ENCODE measurements around the gene HTATSF1. TPM values are rescaled to one million over a fixed set of nuclear protein-coding genes. Genes with fewer than 3 reads are reported as not detected.

HTATSF1 gene
- total RNA-seq, 1 experiment from 2014 or later, result 39.7 TPM

DNA sequence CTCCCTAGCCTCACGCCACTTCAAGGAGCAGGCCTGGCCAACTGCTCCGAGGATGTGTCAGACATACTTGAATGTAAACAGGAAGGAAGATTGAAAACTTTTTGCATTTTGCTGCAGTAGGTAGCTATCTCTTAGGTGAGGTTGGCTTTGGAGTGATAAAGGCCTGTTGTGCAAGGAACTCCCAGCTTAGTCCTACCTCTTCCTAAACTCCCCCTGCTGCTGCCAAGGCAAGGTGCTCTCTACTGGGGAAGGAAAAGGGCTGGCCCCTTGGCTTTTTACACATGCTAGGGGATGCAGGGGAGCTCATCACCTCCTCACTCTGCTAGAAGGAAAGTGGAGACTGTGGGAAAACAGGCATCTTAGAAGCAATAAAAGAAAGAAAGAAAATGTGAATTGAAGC, 20.4 kb upstream of the HTATSF1 start:
- H3K4me1 ChIP-seq (ENCODE audit: control insufficient read depth in 1 of 2, insufficient read depth in 2 of 2, low read length in 2 of 2), result no peaks in the 10 kb centered on the region
- POLR2A ChIA-PET, result no interaction called here
- no peaks in the 10 kb centered on the region for H3K9me2 ChIP-seq (ENCODE audit: insufficient read depth)
- intact Hi-C loops (cut with micrococcal nuclease), result no loop called here
- no peak overlapping the region for H3K4me3 ChIP-seq (replicated peaks in 1 of 2; ENCODE audit: low read depth in 1 of 2, low read length in 2 of 2)
- no peaks in the 10 kb centered on the region for H4K20me1 ChIP-seq (ENCODE audit: insufficient read depth)
- ATAC-seq, result no peak
- no peak overlapping the region for H3K4me2 ChIP-seq (ENCODE audit: low read length)
- H3K27me3 ChIP-seq (ENCODE audit: insufficient read depth, low read length), result no peaks in the 10 kb centered on the region
- no TSS peak for BruUV-seq (replicated peaks)
- H3K27ac ChIP-seq (ENCODE audit: low read depth, low read length), result no peak overlapping the region
- no peaks in the 10 kb centered on the region for H3K36me3 ChIP-seq (ENCODE audit: control insufficient read depth in 1 of 2, insufficient read depth in 2 of 2, low read length in 2 of 2)
- H3K9ac ChIP-seq (ENCODE audit: low read length), result no peak overlapping the region
- TF ChIP-seq CBX3 (IDR thresholded peaks at IDR 0.05; ENCODE audit: low read depth), result no peak
- TF ChIP-seq, protein P1, sequence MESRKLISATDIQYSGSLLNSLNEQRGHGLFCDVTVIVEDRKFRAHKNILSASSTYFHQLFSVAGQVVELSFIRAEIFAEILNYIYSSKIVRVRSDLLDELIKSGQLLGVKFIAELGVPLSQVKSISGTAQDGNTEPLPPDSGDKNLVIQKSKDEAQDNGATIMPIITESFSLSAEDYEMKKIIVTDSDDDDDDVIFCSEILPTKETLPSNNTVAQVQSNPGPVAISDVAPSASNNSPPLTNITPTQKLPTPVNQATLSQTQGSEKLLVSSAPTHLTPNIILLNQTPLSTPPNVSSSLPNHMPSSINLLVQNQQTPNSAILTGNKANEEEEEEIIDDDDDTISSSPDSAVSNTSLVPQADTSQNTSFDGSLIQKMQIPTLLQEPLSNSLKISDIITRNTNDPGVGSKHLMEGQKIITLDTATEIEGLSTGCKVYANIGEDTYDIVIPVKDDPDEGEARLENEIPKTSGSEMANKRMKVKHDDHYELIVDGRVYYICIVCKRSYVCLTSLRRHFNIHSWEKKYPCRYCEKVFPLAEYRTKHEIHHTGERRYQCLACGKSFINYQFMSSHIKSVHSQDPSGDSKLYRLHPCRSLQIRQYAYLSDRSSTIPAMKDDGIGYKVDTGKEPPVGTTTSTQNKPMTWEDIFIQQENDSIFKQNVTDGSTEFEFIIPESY (IDR thresholded peaks at IDR 0.05; ENCODE audit: extremely low read depth, insufficient replicate concordance, low read length), result no peak
- TF ChIP-seq, protein P2, sequence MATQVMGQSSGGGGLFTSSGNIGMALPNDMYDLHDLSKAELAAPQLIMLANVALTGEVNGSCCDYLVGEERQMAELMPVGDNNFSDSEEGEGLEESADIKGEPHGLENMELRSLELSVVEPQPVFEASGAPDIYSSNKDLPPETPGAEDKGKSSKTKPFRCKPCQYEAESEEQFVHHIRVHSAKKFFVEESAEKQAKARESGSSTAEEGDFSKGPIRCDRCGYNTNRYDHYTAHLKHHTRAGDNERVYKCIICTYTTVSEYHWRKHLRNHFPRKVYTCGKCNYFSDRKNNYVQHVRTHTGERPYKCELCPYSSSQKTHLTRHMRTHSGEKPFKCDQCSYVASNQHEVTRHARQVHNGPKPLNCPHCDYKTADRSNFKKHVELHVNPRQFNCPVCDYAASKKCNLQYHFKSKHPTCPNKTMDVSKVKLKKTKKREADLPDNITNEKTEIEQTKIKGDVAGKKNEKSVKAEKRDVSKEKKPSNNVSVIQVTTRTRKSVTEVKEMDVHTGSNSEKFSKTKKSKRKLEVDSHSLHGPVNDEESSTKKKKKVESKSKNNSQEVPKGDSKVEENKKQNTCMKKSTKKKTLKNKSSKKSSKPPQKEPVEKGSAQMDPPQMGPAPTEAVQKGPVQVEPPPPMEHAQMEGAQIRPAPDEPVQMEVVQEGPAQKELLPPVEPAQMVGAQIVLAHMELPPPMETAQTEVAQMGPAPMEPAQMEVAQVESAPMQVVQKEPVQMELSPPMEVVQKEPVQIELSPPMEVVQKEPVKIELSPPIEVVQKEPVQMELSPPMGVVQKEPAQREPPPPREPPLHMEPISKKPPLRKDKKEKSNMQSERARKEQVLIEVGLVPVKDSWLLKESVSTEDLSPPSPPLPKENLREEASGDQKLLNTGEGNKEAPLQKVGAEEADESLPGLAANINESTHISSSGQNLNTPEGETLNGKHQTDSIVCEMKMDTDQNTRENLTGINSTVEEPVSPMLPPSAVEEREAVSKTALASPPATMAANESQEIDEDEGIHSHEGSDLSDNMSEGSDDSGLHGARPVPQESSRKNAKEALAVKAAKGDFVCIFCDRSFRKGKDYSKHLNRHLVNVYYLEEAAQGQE (IDR thresholded peaks at IDR 0.05; ENCODE audit: low read depth), result no peak
- no peak for TF ChIP-seq EZH2phosphoT487 (IDR thresholded peaks at IDR 0.05; ENCODE audit: borderline replicate concordance)
- TF ChIP-seq ELF1 (IDR thresholded peaks at IDR 0.05; ENCODE audit: borderline replicate concordance, low read depth), result no peak
- no peak for TF ChIP-seq ZFX (IDR thresholded peaks at IDR 0.05)
- TF ChIP-seq, protein P3, sequence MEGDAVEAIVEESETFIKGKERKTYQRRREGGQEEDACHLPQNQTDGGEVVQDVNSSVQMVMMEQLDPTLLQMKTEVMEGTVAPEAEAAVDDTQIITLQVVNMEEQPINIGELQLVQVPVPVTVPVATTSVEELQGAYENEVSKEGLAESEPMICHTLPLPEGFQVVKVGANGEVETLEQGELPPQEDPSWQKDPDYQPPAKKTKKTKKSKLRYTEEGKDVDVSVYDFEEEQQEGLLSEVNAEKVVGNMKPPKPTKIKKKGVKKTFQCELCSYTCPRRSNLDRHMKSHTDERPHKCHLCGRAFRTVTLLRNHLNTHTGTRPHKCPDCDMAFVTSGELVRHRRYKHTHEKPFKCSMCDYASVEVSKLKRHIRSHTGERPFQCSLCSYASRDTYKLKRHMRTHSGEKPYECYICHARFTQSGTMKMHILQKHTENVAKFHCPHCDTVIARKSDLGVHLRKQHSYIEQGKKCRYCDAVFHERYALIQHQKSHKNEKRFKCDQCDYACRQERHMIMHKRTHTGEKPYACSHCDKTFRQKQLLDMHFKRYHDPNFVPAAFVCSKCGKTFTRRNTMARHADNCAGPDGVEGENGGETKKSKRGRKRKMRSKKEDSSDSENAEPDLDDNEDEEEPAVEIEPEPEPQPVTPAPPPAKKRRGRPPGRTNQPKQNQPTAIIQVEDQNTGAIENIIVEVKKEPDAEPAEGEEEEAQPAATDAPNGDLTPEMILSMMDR (IDR thresholded peaks at IDR 0.05 in 2 of 3, conservative IDR thresholded peaks at IDR 0.05 in 1 of 3; ENCODE audit: borderline replicate concordance in 1 of 3, insufficient read depth in 1 of 3, low read depth in 2 of 3, low read length in 2 of 3), result no peak
- TF ChIP-seq ZNF274 (IDR thresholded peaks at IDR 0.05; ENCODE audit: low read depth, low read length), result no peak
- TF ChIP-seq JUND (IDR thresholded peaks at IDR 0.05), result no peak
- TF ChIP-seq RAD21 (IDR thresholded peaks at IDR 0.05; ENCODE audit: low read depth), result no peak
- TF ChIP-seq SP1 (IDR thresholded peaks at IDR 0.05; ENCODE audit: low read depth), result no peak
- TF ChIP-seq POLR2AphosphoS5 (IDR thresholded peaks at IDR 0.05; ENCODE audit: low read depth, low read length), result no peak
- TF ChIP-seq POLR2A (IDR thresholded peaks at IDR 0.05; ENCODE audit: borderline replicate concordance, extremely low read depth, insufficient read depth, insufficient read length), result no peak
- TF ChIP-seq EGR1 (IDR thresholded peaks at IDR 0.05; ENCODE audit: low read depth), result no peak
- TF ChIP-seq, protein P4, sequence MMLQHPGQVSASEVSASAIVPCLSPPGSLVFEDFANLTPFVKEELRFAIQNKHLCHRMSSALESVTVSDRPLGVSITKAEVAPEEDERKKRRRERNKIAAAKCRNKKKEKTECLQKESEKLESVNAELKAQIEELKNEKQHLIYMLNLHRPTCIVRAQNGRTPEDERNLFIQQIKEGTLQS (IDR thresholded peaks at IDR 0.05), result no peak
- TF ChIP-seq EZH2 (IDR thresholded peaks at IDR 0.05), result no peak
- TF ChIP-seq CEBPB (IDR thresholded peaks at IDR 0.05; ENCODE audit: low read depth), result no peak
- TF ChIP-seq FOSL1 (IDR thresholded peaks at IDR 0.05; ENCODE audit: low read depth), result no peak
- TF ChIP-seq, protein P5, sequence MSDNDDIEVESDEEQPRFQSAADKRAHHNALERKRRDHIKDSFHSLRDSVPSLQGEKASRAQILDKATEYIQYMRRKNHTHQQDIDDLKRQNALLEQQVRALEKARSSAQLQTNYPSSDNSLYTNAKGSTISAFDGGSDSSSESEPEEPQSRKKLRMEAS (IDR thresholded peaks at IDR 0.05), result no peak
- H3K79me2 ChIP-seq (ENCODE audit: insufficient read depth, low read length), result no peaks in the 10 kb centered on the region
- no peak overlapping the region for H2AFZ ChIP-seq (ENCODE audit: low read depth, low read length, poor library complexity, severe bottlenecking)
- H3K9me3 ChIP-seq (ENCODE audit: control insufficient read depth in 1 of 2, insufficient read depth in 1 of 2, low read depth in 1 of 2, low read length in 2 of 2), result no peaks in the 10 kb centered on the region
- RAD21 ChIA-PET (ENCODE audit: low non-redundant PET in 1 of 2, low total read pairs in 2 of 2, uncharacterized antibody in 2 of 2, unreplicated experiment in 2 of 2), result no interaction called here
- CTCF ChIA-PET, result no interaction called here
- no peak for DNase-seq (ENCODE audit: low read depth, low spot score)
